ENCODE data around the gene ZDHHC24.

DNA sequence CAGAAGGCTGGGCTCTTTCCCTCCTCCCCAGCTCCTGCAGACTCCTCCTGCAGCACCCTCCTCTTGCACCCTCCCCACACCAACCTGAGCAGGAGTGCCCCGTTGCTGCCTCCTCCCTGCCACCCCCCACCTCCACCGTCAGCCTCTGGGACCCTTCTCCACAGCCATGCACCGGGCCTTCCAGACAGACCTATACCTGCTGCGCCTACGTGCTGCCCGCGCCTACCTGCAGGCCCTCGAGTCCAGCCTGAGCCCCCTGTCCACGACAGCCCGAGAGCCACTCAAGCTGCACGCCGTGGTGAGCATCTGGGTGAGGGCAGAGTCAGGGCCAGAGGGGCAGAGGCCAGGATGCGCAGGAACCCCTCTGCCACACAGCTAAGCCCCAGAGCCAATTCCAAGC is 16.2 kb downstream of the ZDHHC24 start:
- TF ChIP-seq POLR2A (IDR thresholded peaks at IDR 0.05; ENCODE audit: low read length) (no peak), GATA1 (IDR thresholded peaks at IDR 0.05; ENCODE audit: low read depth, low read length) (no peak)

Data from erythroblast (primary cell).